HG03045 (cell line): ENCODE measurements around the gene TNFSF13.

Experiments used
- ATAC-seq: cut with Tn5 transposase; IDR thresholded peaks from one replicate; pipeline ENCODE4 v1.9.1; 2021; ENCODE audit warnings: mild to moderate bottlenecking, moderate library complexity; ENCODE audit not compliant: unreplicated experiment

Gene TNFSF13

DNA sequence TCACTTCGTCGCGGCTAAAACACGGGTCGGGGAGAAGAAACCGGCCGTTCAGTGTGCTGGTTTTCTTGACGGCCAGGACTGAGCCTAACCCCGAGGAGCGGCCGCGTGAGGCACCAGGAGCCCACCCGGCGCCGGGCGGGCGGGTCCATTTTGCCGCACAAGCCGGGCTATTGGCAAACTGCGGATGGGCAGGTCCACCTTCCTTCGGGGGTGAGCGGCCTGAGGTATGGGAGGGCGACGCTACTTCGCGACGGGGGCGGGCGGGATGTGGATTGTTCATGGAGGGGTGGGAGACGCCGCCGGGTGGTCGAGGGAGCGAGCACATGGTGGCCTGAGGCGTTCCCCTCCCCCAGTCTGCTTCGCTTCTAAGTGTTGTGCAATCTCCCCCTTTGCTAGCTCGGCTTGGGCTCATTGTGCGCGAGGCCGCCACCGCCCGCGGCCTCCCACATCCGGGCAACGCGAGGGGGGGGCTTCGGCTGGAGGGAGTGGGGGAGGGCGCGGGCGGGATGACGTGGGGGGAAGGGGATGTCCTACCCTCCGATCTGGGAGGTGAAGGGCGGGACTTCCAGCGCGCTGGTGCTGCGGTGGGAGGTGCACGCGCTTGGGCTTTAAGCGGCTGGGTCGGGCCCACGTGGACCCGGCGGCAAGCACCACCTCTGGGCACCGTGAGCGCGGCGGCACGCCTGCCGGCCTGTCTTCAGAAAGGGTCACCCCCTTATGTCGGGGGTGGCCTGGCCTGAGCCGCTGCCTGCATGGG is 15.0 kb downstream of the TNFSF13 start:
- peak; percentile 20 for ATAC-seq

- ATAC-seq, result no peak
These were observed 15.8 kb downstream of the TNFSF13 start for GRCh38 chr17:7574176-7574953.

DNA sequence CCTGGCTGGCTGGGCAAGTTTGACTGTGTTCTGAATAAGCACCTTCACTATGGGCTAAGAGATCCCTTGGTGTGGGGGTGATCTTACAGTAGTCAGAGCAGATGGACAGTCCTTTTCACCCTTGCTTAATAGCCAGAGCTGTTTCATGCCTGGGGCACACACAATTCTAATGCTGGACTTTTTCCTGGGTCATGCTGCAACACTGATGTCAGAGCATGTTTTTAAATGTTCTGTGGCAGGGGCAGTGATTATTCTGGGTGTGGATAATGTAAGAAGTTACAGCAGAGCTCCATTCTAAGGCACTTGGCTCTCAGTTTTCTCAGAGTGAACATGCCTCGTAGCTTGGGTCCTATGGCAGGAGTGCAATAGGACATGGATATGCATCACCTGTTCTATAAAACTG is 16.9 kb downstream of the TNFSF13 start:
- no peak for ATAC-seq

DNA sequence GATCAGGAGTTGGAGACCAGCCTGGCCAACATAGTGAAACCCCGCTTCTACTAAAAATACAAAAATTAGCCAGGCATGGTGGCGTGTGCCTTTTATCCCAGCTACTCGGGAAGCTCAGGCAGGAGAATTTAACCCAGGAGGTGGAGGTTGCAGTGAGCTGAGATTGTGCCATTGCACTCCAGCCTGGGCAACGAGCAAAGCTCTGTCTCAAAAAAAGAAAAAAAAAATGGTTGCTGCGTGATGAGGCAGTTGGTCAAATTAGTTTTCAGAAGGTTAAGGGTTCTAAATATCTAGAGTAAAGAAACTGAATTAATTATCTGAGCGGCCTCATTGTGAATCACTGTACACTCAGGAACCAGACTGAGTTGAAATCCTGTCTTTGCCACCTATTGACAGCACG is 17.4 kb downstream of the TNFSF13 start:
- no peak for ATAC-seq

DNA sequence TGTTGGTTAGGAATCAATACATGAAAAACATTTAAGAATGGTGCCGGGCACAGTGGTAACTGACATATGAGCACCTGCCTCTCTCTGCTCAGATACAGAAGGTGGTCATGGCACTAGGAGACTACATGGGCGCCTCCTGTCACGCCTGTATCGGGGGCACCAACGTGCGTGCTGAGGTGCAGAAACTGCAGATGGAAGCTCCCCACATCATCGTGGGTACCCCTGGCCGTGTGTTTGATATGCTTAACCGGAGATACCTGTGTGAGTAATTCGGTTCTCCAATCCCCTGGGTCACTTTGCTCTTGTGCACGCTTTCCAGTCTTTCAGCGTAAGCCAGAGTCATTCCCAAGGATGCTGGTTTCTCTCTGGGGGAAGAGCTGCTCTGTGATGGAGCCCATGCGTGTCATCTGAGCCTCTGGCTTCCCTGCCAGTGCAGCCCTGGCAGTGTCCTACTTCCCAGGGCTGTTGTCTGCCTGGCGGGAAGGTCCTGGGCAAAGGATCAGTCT is 17.9 kb downstream of the TNFSF13 start:
- ATAC-seq, result no peak

DNA sequence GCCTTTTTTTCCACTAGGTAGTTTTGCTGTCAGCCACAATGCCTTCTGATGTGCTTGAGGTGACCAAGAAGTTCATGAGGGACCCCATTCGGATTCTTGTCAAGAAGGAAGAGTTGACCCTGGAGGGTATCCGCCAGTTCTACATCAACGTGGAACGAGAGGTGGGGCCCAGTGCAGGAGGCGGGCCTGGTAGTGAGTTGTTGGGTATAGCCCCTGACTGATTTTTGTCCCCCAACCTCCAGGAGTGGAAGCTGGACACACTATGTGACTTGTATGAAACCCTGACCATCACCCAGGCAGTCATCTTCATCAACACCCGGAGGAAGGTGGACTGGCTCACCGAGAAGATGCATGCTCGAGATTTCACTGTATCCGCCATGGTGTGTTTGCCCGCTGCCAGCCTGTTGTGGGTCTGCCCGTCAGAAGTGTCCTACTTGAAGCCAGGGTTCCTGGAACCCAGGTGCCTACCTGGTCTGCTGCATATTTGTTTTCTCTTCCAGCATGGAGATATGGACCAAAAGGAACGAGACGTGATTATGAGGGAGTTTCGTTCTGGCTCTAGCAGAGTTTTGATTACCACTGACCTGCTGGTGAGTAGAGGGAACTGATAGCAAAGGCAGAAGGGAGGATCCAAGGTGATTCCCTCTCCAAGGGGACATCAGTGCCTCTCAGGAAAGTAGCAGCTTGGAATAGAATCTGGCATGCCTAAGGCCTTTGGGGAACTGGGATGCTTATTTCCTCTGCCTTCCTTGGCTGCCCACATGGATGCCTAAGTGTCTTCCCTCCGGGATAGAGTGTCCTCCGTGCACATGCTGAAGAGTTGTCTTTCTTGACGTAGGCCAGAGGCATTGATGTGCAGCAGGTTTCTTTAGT is 19.0 kb downstream of the TNFSF13 start:
- ATAC-seq, result no peak

DNA sequence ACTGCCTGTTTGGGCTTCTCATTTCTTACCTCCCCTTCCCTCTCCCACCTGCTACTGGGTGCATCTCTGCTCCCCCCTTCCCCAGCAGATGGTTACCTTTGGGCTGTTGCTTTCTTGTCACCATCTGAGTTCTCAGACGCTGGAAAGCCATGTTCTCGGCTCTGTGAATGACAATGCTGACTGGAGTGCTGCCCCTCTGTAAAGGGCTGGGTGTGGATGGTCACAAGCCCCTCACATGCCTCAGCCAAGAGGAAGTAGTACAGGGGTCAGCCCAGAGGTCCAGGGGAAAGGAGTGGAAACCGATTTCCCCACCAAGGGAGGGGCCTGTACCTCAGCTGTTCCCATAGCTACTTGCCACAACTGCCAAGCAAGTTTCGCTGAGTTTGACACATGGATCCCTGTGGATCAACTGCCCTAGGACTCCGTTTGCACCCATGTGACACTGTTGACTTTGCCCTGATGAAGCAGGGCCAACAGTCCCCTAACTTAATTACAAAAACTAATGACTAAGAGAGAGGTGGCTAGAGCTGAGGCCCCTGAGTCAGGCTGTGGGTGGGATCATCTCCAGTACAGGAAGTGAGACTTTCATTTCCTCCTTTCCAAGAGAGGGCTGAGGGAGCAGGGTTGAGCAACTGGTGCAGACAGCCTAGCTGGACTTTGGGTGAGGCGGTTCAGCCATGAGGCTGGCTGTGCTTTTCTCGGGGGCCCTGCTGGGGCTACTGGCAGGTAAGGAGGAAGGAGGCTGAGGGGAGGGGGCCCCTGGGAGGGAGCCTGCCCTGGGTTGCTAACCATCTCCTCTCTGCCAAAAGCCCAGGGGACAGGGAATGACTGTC is 20.7 kb downstream of the TNFSF13 start, which contains the start of gene CD68:
CD68 (plus strand) TSS at position 638 of the 833 bp plus-strand sequence; CDS start at position 678, 40 bp downstream.
- no peak for ATAC-seq

DNA sequence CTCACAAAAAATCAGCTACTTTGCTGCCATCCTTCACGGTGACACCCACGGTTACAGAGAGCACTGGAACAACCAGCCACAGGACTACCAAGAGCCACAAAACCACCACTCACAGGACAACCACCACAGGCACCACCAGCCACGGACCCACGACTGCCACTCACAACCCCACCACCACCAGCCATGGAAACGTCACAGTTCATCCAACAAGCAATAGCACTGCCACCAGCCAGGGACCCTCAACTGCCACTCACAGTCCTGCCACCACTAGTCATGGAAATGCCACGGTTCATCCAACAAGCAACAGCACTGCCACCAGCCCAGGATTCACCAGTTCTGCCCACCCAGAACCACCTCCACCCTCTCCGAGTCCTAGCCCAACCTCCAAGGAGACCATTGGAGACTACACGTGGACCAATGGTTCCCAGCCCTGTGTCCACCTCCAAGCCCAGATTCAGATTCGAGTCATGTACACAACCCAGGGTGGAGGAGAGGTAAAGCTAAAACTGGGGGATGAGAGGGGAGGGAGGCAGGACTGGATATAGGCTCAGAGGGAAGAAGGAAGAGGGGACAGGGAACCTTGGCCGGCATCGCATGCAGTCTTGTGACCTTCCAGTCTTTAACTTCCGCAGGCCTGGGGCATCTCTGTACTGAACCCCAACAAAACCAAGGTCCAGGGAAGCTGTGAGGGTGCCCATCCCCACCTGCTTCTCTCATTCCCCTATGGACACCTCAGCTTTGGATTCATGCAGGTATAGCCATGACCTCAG is 21.5 kb downstream of the TNFSF13 start:
- no peak for ATAC-seq

GRCh38 chr17:7580604-7581575 is 22.3 kb downstream of the TNFSF13 start:
- ATAC-seq, result no peak

DNA sequence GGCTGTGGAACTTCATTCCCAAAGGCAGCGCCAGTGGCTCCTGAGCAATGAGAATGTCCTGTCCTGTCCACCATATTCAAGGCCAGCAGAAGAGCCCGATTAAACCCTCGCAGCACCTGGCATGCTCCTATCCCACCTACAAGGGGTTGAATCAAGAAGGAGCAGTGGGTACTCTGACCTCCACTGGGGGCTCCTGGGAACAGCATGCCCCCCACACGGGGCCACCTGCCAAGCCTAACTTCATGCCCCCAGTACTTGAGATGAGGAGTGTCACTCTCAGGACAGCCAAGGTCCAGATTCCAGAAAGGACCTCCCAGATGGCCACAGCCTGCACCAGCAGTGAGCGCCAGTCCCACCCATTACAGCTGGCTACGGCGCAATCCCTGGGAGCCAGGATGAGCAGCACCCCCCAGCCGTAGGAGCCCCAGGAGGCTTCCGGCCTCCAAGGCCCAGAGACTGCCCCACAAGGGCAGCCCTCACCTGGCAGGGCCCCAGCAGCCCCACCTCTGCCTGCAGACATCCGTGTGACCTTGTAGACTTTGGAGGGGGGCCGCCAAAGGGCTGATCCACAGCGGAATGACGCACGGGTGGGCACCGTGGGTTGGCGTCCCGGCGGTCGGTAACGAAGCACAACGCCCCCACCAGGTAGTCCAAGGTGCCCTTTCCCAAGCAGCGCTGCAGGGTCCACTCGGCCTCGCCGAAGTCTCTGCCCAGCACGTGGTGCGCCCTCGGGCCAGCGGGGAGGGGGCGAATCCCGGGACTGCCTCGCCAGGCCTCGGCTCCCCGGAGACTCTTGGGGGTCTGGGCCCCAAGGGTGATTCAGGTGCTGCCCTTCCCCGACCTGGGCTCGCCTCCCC is 24.1 kb downstream of the TNFSF13 start:
- no peak for ATAC-seq

GRCh38 chr17:7583253-7584109 is 24.9 kb downstream of the TNFSF13 start, which contains the start of gene MPDU1:
Gene MPDU1, plus strand, starts transcription at chr17:7583852. Its CDS starts 11 bp downstream, at chr17:7583863.
- ATAC-seq, result peak; percentile 60

GRCh38 chr17:7586673-7587419 is 28.3 kb downstream of the TNFSF13 start:
- no peak for ATAC-seq

DNA sequence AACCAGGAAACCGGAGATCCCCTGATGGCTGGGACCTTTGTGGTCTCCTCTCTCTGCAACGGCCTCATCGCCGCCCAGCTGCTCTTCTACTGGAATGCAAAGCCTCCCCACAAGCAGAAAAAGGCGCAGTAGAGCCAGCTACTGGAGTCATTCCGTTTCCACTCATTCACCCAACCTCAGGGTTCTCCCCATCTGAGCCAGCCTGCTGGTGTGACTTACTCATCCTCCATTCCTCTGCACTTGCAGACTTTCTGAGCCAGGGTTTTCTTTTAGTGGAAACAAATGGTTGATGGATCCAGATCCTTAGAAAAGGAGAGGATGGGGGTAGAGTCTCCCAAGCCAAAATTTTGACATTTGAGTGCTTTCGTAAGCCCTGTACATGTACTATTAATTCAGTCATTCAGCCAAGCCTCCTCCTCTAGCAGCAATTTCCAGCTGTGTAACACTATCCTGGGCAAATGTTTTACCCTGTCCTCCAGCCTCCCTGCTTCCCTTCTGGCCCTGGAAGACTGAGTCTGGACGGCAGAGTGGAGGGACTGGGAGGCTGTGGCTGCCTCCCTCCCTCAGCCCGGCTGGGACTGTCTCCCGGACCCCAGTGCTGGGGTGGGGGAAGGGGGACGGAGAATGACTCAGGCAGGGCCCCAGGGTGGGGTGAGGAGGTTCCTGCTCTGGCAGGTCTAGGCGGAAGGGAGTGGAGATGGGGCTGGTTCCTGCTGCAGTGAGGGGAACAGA is 29.0 kb downstream of the TNFSF13 start:
- no peak for ATAC-seq

- no peak for ATAC-seq
These were observed 30.1 kb downstream of the TNFSF13 start for GRCh38 chr17:7588553-7589203.
